K562 (cell line): ENCODE data around the gene RGS13. TPM values are rescaled to one million over a fixed set of nuclear protein-coding genes. Genes with fewer than 3 reads are reported as not detected.

Experiments used
- CBX8 ChIP-seq: fragments of 200-600 bp; sonication (generic); IDR thresholded peaks from 2 replicates; pipeline ENCODE4 v1.6.1; 2012; ENCODE audit warnings: borderline replicate concordance, mixed run types, low read depth, mild to moderate bottlenecking, moderate library complexity, mixed read lengths, low read length, control low read depth, inconsistent platforms; ENCODE audit not compliant: poor library complexity, severe bottlenecking; ENCODE audit errors: extremely low read depth
- HDAC8 ChIP-seq: fragments of 450-650 bp; IDR thresholded peaks from 2 replicates; pipeline ENCODE4 v1.6.1; 2016; ENCODE audit warnings: mild to moderate bottlenecking, missing genetic modification characterization, moderate library complexity, missing compliant biosample characterization
- IRF1 ChIP-seq: sonication (generic); formaldehyde crosslinking; IDR thresholded peaks from 2 replicates; pipeline ENCODE4 v1.8.0; 2022; ENCODE audit warnings: missing genetic modification reagents, mild to moderate bottlenecking, borderline replicate concordance
- RCOR1 ChIP-seq, 2 experiments: IDR thresholded peaks; 2 replicates each; pipeline ENCODE4 v1.6.1; 2012; ENCODE audit warnings: low read depth in 2 of 2, low read length in 2 of 2, borderline replicate concordance in 1 of 2, improper control_type of control experiment in 1 of 2
- THRB ChIP-seq: fragments of 450-650 bp; formaldehyde crosslinking; conservative IDR thresholded peaks from 2 replicates; pipeline ENCODE4 v1.4.0; 2022; ENCODE audit warnings: mild to moderate bottlenecking, missing genetic modification characterization
- ZNF184 ChIP-seq: sonication (generic); formaldehyde crosslinking; IDR thresholded peaks from 2 replicates; pipeline ENCODE4 v1.5.0; 2020; ENCODE audit warnings: missing genetic modification reagents
- ZNF24 ChIP-seq: fragments of 450-650 bp; IDR thresholded peaks from 2 replicates; pipeline ENCODE4 v1.6.1; 2016
- ZNF324 ChIP-seq: fragments of 250-450 bp; sonication (Bioruptor Pico); IDR thresholded peaks from 2 replicates; pipeline ENCODE4 v1.4.0; 2020; ENCODE audit warnings: mild to moderate bottlenecking
- ZNF407 ChIP-seq: fragments of 450-650 bp; IDR thresholded peaks from 2 replicates; pipeline ENCODE4 v1.6.1; 2016; ENCODE audit warnings: low read depth
- polyA plus RNA-seq, 8 experiments: library from polyadenylated mRNA; depleted of rRNA in 4 of 8; stranded (reverse) in 5 of 8; unstranded in 3 of 8; fragments of >200 nt; fragmentation: Nextera tagmentation in 2 of 8; fragmentation: Illumina TruSeq in 1 of 8; extraction: Ambion mirVana in 2 of 8; extraction: Trizol in 1 of 8; gene quantifications; 2 replicates each; pipeline versions ENCODE4 v1.2.1 to v1.2.3, GENCODE V29; 2011 to 2014; ENCODE audit warnings: inconsistent platforms in 1 of 8, missing spikeins in 1 of 8
- total RNA-seq, 7 experiments: library from RNA; depleted of rRNA in 6 of 7; stranded (reverse); fragments of >200 nt in 6 of 7; fragmentation: Illumina TruSeq in 2 of 7; extraction: Trizol in 2 of 7; gene quantifications; 2 replicates each; pipeline versions ENCODE4 v1.2.1 to v1.2.3, GENCODE V29; 2011 to 2021; ENCODE audit warnings: low replicate concordance in 1 of 7
- TF ChIP-seq, protein P1 (sequence below): fragments of 450-650 bp; formaldehyde crosslinking; IDR thresholded peaks from 2 replicates; pipeline ENCODE4 v1.4.0; 2022; ENCODE audit warnings: missing genetic modification characterization

The RGS13 gene
- total and polyA plus RNA-seq, 9 of the 15 experiments (the other 6 are each of a cell fraction or from before 2014, with no cell fraction given), result not detected

GRCh38 chr1:192630521-192631287 lies 5.2 kb upstream of the RGS13 start (continued):
- TF ChIP-seq ZNF407 (no peak), THRB (CRISPR knock-in tag) (no peak), ZNF324 (CRISPR knock-in tag) (no peak), ZNF184 (CRISPR knock-in tag) (no peak), ZNF24 (no peak), CBX8 (no peak), IRF1 (CRISPR knock-in tag) (no peak), RCOR1 (IDR thresholded peaks at IDR 0.05; ENCODE audit: borderline replicate concordance in 1 of 2, low read depth in 2 of 2, low read length in 2 of 2) (no peak), HDAC8 (tag) (no peak)
- TF ChIP-seq, protein P1, sequence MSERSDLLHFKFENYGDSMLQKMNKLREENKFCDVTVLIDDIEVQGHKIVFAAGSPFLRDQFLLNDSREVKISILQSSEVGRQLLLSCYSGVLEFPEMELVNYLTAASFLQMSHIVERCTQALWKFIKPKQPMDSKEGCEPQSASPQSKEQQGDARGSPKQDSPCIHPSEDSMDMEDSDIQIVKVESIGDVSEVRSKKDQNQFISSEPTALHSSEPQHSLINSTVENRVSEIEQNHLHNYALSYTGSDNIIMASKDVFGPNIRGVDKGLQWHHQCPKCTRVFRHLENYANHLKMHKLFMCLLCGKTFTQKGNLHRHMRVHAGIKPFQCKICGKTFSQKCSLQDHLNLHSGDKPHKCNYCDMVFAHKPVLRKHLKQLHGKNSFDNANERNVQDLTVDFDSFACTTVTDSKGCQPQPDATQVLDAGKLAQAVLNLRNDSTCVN, result no peak
